GM13976 (cell line): ENCODE results near the gene TRIM37.
"Not testable (repeated sequence)": the region's sequence is repeated elsewhere in the genome, so short reads cannot be mapped to it uniquely, and the experiment has no call there.

Source experiments
- DNase-seq: peaks from one replicate; pipeline ENCODE4 v3.0.0; 2012; ENCODE audit warnings: low spot score
- CTCF ChIP-seq: IDR thresholded peaks from 2 replicates; pipeline ENCODE4 v1.5.1; 2012; ENCODE audit warnings: borderline replicate concordance, mild to moderate bottlenecking; ENCODE audit not compliant: insufficient read depth; ENCODE audit errors: extremely low read depth, missing control alignments, control extremely low read depth
- in situ Hi-C: fragments of 300-500 bp; cut with MboI; formaldehyde crosslinking; loops from one replicate; pipeline ENCODE4 v1.12.0; 2022; ENCODE audit warnings: low sequenced_read_pairs, mixed read lengths, inconsistent platforms; ENCODE audit not compliant: unreplicated experiment

The TRIM37 gene

GRCh38 chr17:58966208-58966607 lies 140.5 kb downstream of the TRIM37 start:
- DNase-seq: no peak
- TF ChIP-seq CTCF: no peak
- in situ Hi-C loops: no loop called here

GRCh38 chr17:58965221-58965620 lies 141.5 kb downstream of the TRIM37 start:
- no peak for TF ChIP-seq CTCF
- DNase-seq: no peak
- in situ Hi-C loops: no loop called here

GRCh38 chr17:58960068-58960467 lies 146.6 kb downstream of the TRIM37 start:
- peak; percentile 15 for TF ChIP-seq CTCF
- peak; percentile 62 for DNase-seq
- in situ Hi-C loops: no loop called here

GRCh38 chr17:58957725-58958073 lies 149.0 kb downstream of the TRIM37 start:
- in situ Hi-C loops, DNase-seq: not testable (repeated sequence)

DNA sequence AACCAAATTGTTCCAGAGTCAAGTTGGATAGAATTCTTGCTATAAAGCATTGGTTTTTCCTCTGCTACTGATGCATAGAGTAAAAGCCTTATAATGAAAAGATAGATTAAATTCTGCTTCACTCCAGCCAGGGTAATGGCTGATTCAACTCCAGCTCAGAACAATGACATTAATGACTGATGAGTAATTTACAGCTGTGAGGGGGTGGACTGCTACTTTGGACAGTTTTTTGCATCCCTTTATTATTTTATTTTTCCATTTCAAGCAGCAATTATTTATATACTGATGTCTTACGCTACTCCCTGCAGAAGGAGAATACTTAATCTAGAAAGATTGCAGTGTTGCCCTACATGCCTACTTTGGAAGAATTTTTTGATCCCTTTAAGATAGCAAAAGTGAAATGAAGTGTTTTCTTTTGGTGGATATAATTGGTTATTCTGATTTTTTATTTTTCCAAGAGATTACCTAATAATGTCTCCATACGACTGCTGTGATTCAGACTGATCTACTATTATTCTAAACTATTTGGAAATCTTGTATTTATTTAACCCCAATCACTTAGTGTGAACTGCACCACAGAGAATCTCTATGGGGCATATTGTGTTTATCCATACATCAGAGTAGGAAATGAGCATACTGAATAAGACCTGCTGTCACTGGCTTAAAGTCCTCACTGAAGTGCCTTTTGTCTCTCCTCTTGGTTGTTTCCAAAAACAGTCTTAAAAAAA lies 149.5 kb downstream of the TRIM37 start:
- no peak for TF ChIP-seq CTCF
- in situ Hi-C loops: no loop called here
- DNase-seq: no peak

GRCh38 chr17:58954358-58954757 lies 152.3 kb downstream of the TRIM37 start:
- DNase-seq, in situ Hi-C loops: not testable (repeated sequence)

- DNase-seq: no peak
- in situ Hi-C loops: no loop called here
- no peak for TF ChIP-seq CTCF
Measured at GRCh38 chr17:58947824-58948223, 158.9 kb downstream of the TRIM37 start.

GRCh38 chr17:58947411-58947810 lies 159.3 kb downstream of the TRIM37 start:
- no peak for TF ChIP-seq CTCF
- in situ Hi-C loops: no loop called here
- DNase-seq: no peak
